GM18526 (cell line): Measurements from ENCODE around the gene BORCS6.

ENCODE experiments used
- POLR2A ChIP-seq: IDR thresholded peaks from 3 replicates; pipeline ENCODE4 v1.6.1; 2011; ENCODE audit not compliant: insufficient read length; ENCODE audit errors: extremely low read depth

The BORCS6 gene

GRCh38 chr17:8187517-8188262, 2.3 kb downstream of the BORCS6 start:
- no peak for TF ChIP-seq POLR2A

GRCh38 chr17:8186787-8187516, 3.0 kb downstream of the BORCS6 start:
- TF ChIP-seq POLR2A, result no peak

- no peak for TF ChIP-seq POLR2A
Observed at GRCh38 chr17:8186446-8186786, 3.6 kb downstream of the BORCS6 start.

GRCh38 chr17:8185582-8186445, 4.2 kb downstream of the BORCS6 start:
- no peak for TF ChIP-seq POLR2A

- TF ChIP-seq POLR2A, result no peak
Observed at GRCh38 chr17:8176998-8177731, 12.8 kb downstream of the BORCS6 start.

GRCh38 chr17:8176197-8176940, 13.6 kb downstream of the BORCS6 start, which contains the start of gene TMEM107:
TSS of gene TMEM107 (minus strand) at chr17:8176380. CDS start at chr17:8176286, 94 bp downstream.
- peak; percentile 65 for TF ChIP-seq POLR2A

GRCh38 chr17:8175795-8176196, 14.2 kb downstream of the BORCS6 start:
- TF ChIP-seq POLR2A, result no peak

GRCh38 chr17:8173871-8174322, 16.1 kb downstream of the BORCS6 start:
- no peak for TF ChIP-seq POLR2A

GRCh38 chr17:8173056-8173870, 16.7 kb downstream of the BORCS6 start:
- peak; percentile 99 for TF ChIP-seq POLR2A

- TF ChIP-seq POLR2A, result no peak
Observed at GRCh38 chr17:8167526-8167925, 22.5 kb downstream of the BORCS6 start.

GRCh38 chr17:8166731-8167130, 23.2 kb downstream of the BORCS6 start:
- no peak for TF ChIP-seq POLR2A

GRCh38 chr17:8164815-8165131, 25.2 kb downstream of the BORCS6 start:
- TF ChIP-seq POLR2A, result no peak

GRCh38 chr17:8163978-8164814, 25.8 kb downstream of the BORCS6 start:
- TF ChIP-seq POLR2A, result no peak
